GM12878 (cell line): ENCODE results near the gene PHC2.
A peak's percentile ranks its signal among the peaks of the same experiment; 100 is the strongest.

ENCODE experiments used
- CTCF ChIP-seq, 3 experiments: IDR thresholded peaks in 2 of 3; conservative IDR thresholded peaks in 1 of 3; 2 replicates each; pipeline ENCODE4 v1.5.1; 2011; ENCODE audit warnings: low read depth in 3 of 3, low read length in 3 of 3, mild to moderate bottlenecking in 3 of 3, control low read depth in 2 of 3, moderate library complexity in 2 of 3, inconsistent platforms in 1 of 3, mixed read lengths in 1 of 3; ENCODE audit not compliant: control insufficient read depth in 2 of 3, insufficient read depth in 1 of 3; ENCODE audit errors: extremely low read depth in 1 of 3
- ZNF207 ChIP-seq: fragments of 450-650 bp; IDR thresholded peaks from 2 replicates; pipeline ENCODE4 v1.6.1; 2014; ENCODE audit warnings: antibody characterized with exemption, mild to moderate bottlenecking, borderline replicate concordance

- no peak for TF ChIP-seq CTCF (IDR thresholded peaks at IDR 0.05 in 2 of 3, conservative IDR thresholded peaks at IDR 0.05 in 1 of 3; ENCODE audit: control insufficient read depth in 2 of 3, extremely low read depth in 1 of 3, insufficient read depth in 1 of 3, low read depth in 3 of 3, low read length in 3 of 3)
- peak; percentile 38; the same call in 1 of the 2 replicates for TF ChIP-seq ZNF207
Observed at GRCh38 chr1:33472269-33472980, 41.5 kb upstream of the PHC2 start, which contains the start of gene ZSCAN20.
